COLO829 (cell line): ENCODE data around the gene IAH1.
"Not testable (repeated sequence)": the region's sequence is repeated elsewhere in the genome, so short reads cannot be mapped to it uniquely, and the experiment has no call there.

ENCODE experiments used
- DNase-seq: peaks from one replicate; pipeline ENCODE4 v3.0.0; 2012; ENCODE audit warnings: low spot score

The IAH1 gene

GRCh38 chr2:9473308-9473984 lies 905 bp upstream of the IAH1 start:
- no peak for DNase-seq

DNA sequence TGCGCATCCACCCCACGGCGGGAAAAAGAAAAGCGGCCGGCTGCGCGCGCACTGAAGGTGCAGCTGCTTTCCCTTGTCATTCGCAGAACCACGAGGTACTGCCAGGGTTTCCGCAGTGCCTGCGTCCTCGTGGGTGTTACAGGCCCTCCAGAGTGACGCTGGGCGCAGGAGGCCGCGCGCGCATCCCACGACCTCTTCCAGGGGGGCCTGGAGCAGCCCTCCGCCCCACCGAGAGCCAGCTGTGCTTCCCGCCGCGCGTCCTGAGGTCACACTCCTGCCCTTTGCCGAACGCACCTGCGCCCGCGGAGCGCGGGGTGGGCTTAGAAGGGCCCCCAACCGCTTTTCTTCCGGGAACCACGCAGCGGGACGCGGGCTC lies 378 bp upstream of the IAH1 start:
- DNase-seq = no peak

- DNase-seq = no peak
These were observed 3.6 kb downstream of the IAH1 start for GRCh38 chr2:9477914-9478313.

- DNase-seq = no peak
These were observed 4.2 kb downstream of the IAH1 start for GRCh38 chr2:9478526-9478925.

DNA sequence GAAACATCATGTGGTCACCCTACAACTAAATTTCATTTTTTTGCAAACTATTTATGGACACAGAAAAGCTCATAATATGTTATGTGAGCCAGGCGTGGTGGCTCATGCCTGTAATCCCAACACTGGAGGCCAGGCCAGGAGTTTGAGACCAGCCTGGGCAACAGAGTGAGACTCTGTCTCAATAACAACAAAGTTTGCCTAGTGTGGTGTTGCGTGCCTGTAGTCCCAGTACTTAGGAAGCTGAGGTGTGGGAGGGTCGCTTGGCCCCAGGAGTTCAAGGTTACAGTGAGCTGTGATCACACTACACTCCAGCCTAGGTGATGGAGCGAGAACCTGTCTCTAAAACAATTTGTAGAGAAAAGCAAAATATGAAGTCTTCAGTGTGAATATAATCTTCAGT lies 5.8 kb downstream of the IAH1 start:
- no peak for DNase-seq

- no peak for DNase-seq
These were observed 8.8 kb downstream of the IAH1 start for GRCh38 chr2:9483107-9483506.

DNA sequence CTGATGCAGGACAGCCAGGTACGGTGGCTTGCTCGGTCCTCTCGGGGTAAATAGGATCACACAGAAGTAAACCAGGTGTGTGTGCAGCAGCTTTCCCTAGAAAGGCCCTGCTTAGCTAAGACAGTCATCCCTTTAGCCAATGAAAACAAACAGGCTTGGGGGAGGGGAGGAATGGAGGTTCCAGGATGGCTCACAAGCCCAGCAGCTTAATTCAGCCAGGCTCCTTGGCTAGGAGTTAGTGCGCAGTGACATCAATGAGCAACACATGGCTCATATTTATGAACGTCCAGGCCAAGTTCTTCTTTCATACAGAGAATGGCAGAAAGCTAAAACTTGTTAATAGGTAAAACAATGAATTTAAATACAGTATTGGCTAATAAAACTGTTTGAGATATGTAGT lies 10.2 kb downstream of the IAH1 start:
- DNase-seq = no peak

DNA sequence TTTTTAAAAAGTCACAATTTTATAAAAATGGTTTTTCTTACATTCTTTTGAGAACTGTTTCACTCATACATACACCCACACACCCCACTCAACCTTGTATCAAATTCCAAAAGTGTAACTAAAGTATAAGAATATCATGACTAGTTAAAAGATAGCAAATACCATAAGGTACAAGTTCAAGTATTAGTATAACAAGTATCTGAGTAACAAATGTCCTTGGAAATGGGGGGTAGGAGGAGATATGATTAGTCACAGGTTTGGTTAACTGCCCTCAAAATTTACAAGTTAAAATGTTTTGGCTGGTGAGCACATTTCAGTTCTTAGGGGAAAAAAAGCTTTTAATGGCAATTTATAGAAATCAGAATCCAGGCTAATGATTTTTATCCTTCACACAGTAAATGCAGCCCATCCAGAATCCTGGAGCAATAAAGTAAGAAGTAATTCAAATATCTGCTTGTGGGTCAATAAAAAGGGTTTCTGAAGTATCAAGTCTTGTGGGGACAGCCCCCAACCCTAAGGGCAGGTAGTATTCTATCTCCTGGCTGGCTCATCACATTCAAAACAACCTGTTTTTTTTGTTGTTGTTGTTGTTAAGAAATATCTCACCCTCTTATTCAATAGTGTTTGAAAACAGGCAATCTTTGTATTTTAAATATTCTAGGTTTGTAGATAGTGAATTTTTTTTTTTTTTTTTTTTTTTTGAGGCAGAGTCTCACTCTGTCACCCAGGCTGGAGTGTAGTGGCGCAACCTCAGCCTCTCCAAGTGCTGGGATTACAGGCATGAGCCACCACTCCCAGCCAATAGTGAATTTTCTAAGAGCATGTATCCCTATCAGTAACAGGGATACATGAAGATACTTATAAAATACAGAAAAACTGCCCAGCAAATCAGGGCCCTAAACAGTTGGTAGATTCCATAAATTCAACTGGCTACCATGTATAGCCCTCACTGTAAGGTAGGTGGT lies 14.5 kb downstream of the IAH1 start:
- no peak for DNase-seq

GRCh38 chr2:9490789-9491188 lies 16.4 kb downstream of the IAH1 start:
- no peak for DNase-seq

- no peak for DNase-seq
These were observed 18.6 kb downstream of the IAH1 start for GRCh38 chr2:9492927-9493326.

- DNase-seq = no peak
These were observed 19.1 kb downstream of the IAH1 start for GRCh38 chr2:9493478-9493877.

- no peak for DNase-seq
These were observed 19.7 kb downstream of the IAH1 start for GRCh38 chr2:9494081-9494480.

GRCh38 chr2:9497017-9497416 lies 22.7 kb downstream of the IAH1 start:
- no peak for DNase-seq

DNA sequence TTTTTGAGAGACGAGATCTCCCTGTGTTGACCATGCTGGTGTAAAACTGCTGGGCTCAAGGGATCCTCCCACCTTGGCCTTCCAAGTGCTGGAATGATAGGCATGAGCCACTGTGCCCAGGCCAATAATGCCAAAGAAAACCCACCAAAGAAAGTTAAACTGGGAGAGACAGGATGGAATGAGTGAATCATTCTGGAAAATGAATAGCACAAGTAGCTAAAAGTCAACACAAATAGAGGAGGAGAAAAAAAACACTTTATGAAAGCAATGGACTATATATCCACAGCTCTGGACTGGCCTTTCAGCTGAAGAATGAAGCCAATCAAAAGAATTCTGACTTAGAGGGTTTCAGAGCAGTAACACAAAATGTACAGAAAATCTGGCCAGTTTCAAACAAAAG lies 23.9 kb downstream of the IAH1 start:
- no peak for DNase-seq

DNA sequence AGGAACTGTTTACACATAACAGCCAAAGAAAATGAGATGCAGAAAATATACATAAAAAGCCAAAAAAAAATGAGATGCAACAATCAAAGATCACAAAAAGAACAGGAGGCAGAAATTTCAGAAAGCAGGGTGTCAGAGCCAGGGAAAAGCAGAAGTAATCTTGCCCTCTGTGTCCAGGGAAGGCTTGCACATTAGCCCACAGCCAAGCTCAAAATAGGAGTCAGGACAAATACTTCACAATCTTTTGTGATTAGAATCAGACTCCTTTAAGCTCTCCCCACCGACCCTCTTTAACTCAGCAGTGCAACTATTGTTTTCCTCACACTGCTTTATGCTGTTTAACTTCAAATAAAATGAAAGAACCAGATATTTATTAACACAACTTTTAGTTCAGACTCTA lies 34.6 kb downstream of the IAH1 start:
- DNase-seq = no peak

GRCh38 chr2:9513946-9514345 lies 39.6 kb downstream of the IAH1 start:
- not testable (repeated sequence) for DNase-seq

DNA sequence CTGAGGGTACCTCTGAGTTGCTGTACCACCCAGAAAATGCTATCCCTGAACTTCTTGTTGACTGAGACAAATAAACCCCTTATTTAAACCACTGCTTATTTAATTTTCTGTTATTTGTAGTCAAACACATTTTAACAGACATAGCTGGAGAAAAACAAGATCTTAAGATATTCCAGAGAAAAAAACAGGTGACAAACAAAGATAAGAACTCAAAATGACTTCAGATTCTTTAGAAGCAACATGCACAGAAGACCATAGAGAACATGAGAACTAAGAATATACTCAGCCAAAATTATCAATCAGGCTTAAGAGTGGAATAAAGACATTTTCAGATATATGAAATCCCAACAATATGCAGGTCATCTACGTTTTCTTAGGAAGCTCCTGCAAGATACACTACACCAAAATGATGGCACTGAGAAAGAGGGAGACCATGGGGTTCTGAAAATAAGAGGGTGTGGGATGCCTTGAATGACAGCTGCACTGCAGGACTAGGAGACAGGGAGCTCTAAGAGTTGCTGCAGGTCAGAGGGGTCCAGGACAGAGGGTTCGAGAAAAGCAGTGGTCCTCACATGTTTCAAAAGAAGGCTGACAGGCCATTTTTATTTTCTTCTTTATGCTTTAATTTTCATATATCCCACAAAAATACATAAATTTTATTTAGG lies 42.9 kb downstream of the IAH1 start:
- DNase-seq = no peak

DNA sequence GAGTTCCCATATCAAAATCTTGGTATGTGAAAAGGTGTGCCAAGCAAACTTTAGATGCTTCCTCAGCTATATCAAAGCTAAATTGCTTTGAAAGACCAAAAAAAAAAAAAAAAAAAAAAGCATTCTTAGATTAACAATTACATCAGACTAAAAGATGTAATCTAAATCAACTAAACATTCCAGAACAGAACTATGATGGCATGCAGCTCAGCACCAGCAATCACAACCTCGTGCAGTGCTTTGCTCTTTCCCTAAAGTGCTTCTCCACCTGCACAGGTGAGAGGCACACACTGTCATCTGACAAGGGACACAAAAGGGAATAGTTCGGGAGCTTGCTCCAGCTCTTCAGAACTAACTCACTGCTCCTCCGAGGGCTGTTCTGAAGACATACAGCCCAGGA lies 43.8 kb downstream of the IAH1 start:
- no peak for DNase-seq

GRCh38 chr2:9518780-9519179 lies 44.4 kb downstream of the IAH1 start:
- no peak for DNase-seq

GRCh38 chr2:9519250-9519649 lies 44.9 kb downstream of the IAH1 start:
- DNase-seq = no peak

GRCh38 chr2:9524291-9524690 lies 49.9 kb downstream of the IAH1 start:
- DNase-seq = no peak

- no peak for DNase-seq
These were observed 50.9 kb downstream of the IAH1 start for GRCh38 chr2:9525266-9525665.
